ENCODE measurements around the gene PGLYRP4.

The PGLYRP4 gene

GRCh38 chr1:153366261-153366660, 17.6 kb upstream of the PGLYRP4 start:
- Histone ChIP-seq H3K36me3 (ENCODE audit: control insufficient read depth, low read length) (no peaks in the 10 kb centered on the region), H3K4me2 (ENCODE audit: low read length) (no peak overlapping the region), H3K4me3 (ENCODE audit: low read length) (no peak overlapping the region), H3K79me2 (ENCODE audit: control insufficient read depth, low read length) (no peaks in the 10 kb centered on the region), H3K27me3 (ENCODE audit: control insufficient read depth, low read length) (peaks cover 11% of the 10 kb centered on the region), H3K9me2 (replicated peaks; ENCODE audit: control insufficient read depth, low read length) (no peaks in the 10 kb centered on the region), H4K20me1 (ENCODE audit: control insufficient read depth, insufficient read depth, low read depth, low read length) (no peaks in the 10 kb centered on the region; the same call in 1 of the 2 replicates), H3F3A (ENCODE audit: control insufficient read depth, insufficient read depth) (no peaks in the 10 kb centered on the region), H3K9me3 (ENCODE audit: control insufficient read depth, insufficient read depth, low read length) (no peaks in the 10 kb centered on the region), H3K27ac (ENCODE audit: low read depth, low read length) (no peak overlapping the region), H3K4me1 (ENCODE audit: control insufficient read depth, low read length) (no peaks in the 10 kb centered on the region)
- TF ChIP-seq CTCF (IDR thresholded peaks at IDR 0.05; ENCODE audit: low read depth, low read length, poor library complexity, severe bottlenecking) (no peak), EZH2phosphoT487 (IDR thresholded peaks at IDR 0.05; ENCODE audit: borderline replicate concordance, low read length) (no peak)

DNA sequence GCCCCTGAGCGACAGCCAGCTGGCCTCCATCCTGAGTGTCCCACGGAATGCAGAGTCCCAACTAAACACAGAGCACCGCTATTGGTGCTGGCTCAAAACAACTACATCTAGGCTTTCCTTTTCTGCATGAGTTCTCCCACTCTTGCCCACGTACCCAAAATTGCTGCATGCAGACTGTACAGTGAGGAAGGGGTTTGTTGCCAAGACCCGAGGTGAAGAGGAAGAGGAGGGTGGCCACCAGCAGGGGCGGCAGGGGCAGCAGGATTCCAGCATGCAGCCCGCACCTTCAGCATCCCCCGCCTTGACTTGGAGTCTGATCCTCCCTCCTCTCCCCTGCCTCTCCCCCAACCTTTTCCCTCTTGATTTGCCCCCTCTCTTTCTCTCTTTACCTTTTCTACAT, 17.1 kb upstream of the PGLYRP4 start:
- no peaks in the 10 kb centered on the region for H3K9me3 ChIP-seq (ENCODE audit: control insufficient read depth, insufficient read depth, low read length)
- no peaks in the 10 kb centered on the region for H3K79me2 ChIP-seq (ENCODE audit: control insufficient read depth, low read length)
- H3K4me3 ChIP-seq (ENCODE audit: low read length), result no peak overlapping the region
- H4K20me1 ChIP-seq (ENCODE audit: control insufficient read depth, insufficient read depth, low read depth, low read length), result no peaks in the 10 kb centered on the region; the same call in 1 of the 2 replicates
- H3K36me3 ChIP-seq (ENCODE audit: control insufficient read depth, low read length), result no peaks in the 10 kb centered on the region
- no peaks in the 10 kb centered on the region for H3K9me2 ChIP-seq (replicated peaks; ENCODE audit: control insufficient read depth, low read length)
- no peaks in the 10 kb centered on the region for H3K4me1 ChIP-seq (ENCODE audit: control insufficient read depth, low read length)
- no peak for TF ChIP-seq CTCF (IDR thresholded peaks at IDR 0.05; ENCODE audit: low read depth, low read length, poor library complexity, severe bottlenecking)
- TF ChIP-seq EZH2phosphoT487 (IDR thresholded peaks at IDR 0.05; ENCODE audit: borderline replicate concordance, low read length), result no peak
- peaks cover 11% of the 10 kb centered on the region for H3K27me3 ChIP-seq (ENCODE audit: control insufficient read depth, low read length)
- no peak overlapping the region for H3K27ac ChIP-seq (ENCODE audit: low read depth, low read length)
- no peaks in the 10 kb centered on the region for H3F3A ChIP-seq (ENCODE audit: control insufficient read depth, insufficient read depth)
- H3K4me2 ChIP-seq (ENCODE audit: low read length), result no peak overlapping the region

GRCh38 chr1:153364766-153365666, 16.4 kb upstream of the PGLYRP4 start:
- H3K4me2 ChIP-seq (ENCODE audit: low read length), result no peak overlapping the region
- TF ChIP-seq CTCF (IDR thresholded peaks at IDR 0.05; ENCODE audit: low read depth, low read length, poor library complexity, severe bottlenecking) (no peak), EZH2phosphoT487 (IDR thresholded peaks at IDR 0.05; ENCODE audit: borderline replicate concordance, low read length) (no peak)

More at GRCh38 chr1:153364766-153365666, 16.4 kb upstream of the PGLYRP4 start:
- Histone ChIP-seq H3K4me1 (ENCODE audit: control insufficient read depth, low read length) (no peaks in the 10 kb centered on the region), H3K27me3 (ENCODE audit: control insufficient read depth, low read length) (peaks cover 11% of the 10 kb centered on the region), H3K9me3 (ENCODE audit: control insufficient read depth, insufficient read depth, low read length) (no peaks in the 10 kb centered on the region), H3K4me3 (ENCODE audit: low read length) (no peak overlapping the region), H3K27ac (ENCODE audit: low read depth, low read length) (no peak overlapping the region), H3F3A (ENCODE audit: control insufficient read depth, insufficient read depth) (no peaks in the 10 kb centered on the region), H3K79me2 (ENCODE audit: control insufficient read depth, low read length) (no peaks in the 10 kb centered on the region), H3K36me3 (ENCODE audit: control insufficient read depth, low read length) (no peaks in the 10 kb centered on the region), H3K9me2 (replicated peaks; ENCODE audit: control insufficient read depth, low read length) (no peaks in the 10 kb centered on the region), H4K20me1 (ENCODE audit: control insufficient read depth, insufficient read depth, low read depth, low read length) (no peaks in the 10 kb centered on the region; the same call in 1 of the 2 replicates)

All from DOHH2 (cell line).